ENCODE results near the gene MAGEA4. TPM values are rescaled to one million over a fixed set of nuclear protein-coding genes. Genes with fewer than 3 reads are reported as not detected.
"Not testable (repeated sequence)": the region's sequence is repeated elsewhere in the genome, so short reads cannot be mapped to it uniquely, and the experiment has no call there.

MAGEA4 gene
- total RNA-seq, 1 experiment from 2014 or later = not detected

- no peaks in the 10 kb centered on the region for H3K27me3 ChIP-seq (replicated peaks)
- H3K4me1 ChIP-seq (replicated peaks) = peaks cover 4% of the 10 kb centered on the region
- no peaks in the 10 kb centered on the region for H3K9me3 ChIP-seq (replicated peaks)
- H3K27ac ChIP-seq = no peak overlapping the region
- DNase-seq (ENCODE audit: low read depth in 1 of 2, low spot score in 2 of 2) = no peak
- no peak overlapping the region for H3K4me3 ChIP-seq
- no peaks in the 10 kb centered on the region for H3K36me3 ChIP-seq
These were observed 7.7 kb upstream of the MAGEA4 start for GRCh38 chrX:151904989-151905388.

GRCh38 chrX:151912221-151912620 lies 468 bp upstream of the MAGEA4 start:
- Histone ChIP-seq H3K27ac (no peak overlapping the region), H3K27me3 (replicated peaks) (no peaks in the 10 kb centered on the region), H3K9me3 (replicated peaks) (no peaks in the 10 kb centered on the region), H3K4me1 (replicated peaks) (no peaks in the 10 kb centered on the region), H3K36me3 (no peaks in the 10 kb centered on the region), H3K4me3 (no peak overlapping the region)
- no peak for DNase-seq (ENCODE audit: low read depth in 1 of 2, low spot score in 2 of 2)

GRCh38 chrX:151918736-151919135 lies 6.0 kb downstream of the MAGEA4 start:
- not testable (repeated sequence) for H3K27ac ChIP-seq; H3K27me3 ChIP-seq (replicated peaks); H3K9me3 ChIP-seq (replicated peaks); H3K4me1 ChIP-seq (replicated peaks); DNase-seq (ENCODE audit: low read depth in 1 of 2, low spot score in 2 of 2); H3K4me3 ChIP-seq; H3K36me3 ChIP-seq

GRCh38 chrX:151919610-151920009 lies 6.9 kb downstream of the MAGEA4 start:
- H3K27ac ChIP-seq = no peak overlapping the region
- no peaks in the 10 kb centered on the region for H3K36me3 ChIP-seq
- H3K4me3 ChIP-seq = no peak overlapping the region
- DNase-seq (ENCODE audit: low read depth in 1 of 2, low spot score in 2 of 2) = no peak
- no peaks in the 10 kb centered on the region for H3K27me3 ChIP-seq (replicated peaks)
- no peaks in the 10 kb centered on the region for H3K4me1 ChIP-seq (replicated peaks)
- H3K9me3 ChIP-seq (replicated peaks) = no peaks in the 10 kb centered on the region

- no peak overlapping the region for H3K27ac ChIP-seq
- H3K36me3 ChIP-seq = no peaks in the 10 kb centered on the region
- no peaks in the 10 kb centered on the region for H3K27me3 ChIP-seq (replicated peaks)
- DNase-seq (ENCODE audit: low read depth in 1 of 2, low spot score in 2 of 2) = no peak
- H3K9me3 ChIP-seq (replicated peaks) = no peaks in the 10 kb centered on the region
- no peaks in the 10 kb centered on the region for H3K4me1 ChIP-seq (replicated peaks)
- H3K4me3 ChIP-seq = no peak overlapping the region
These were observed 7.4 kb downstream of the MAGEA4 start for GRCh38 chrX:151920101-151920500.

GRCh38 chrX:151920530-151920929 lies 7.8 kb downstream of the MAGEA4 start:
- H3K4me1 ChIP-seq (replicated peaks) = no peaks in the 10 kb centered on the region
- no peak overlapping the region for H3K27ac ChIP-seq
- H3K9me3 ChIP-seq (replicated peaks) = no peaks in the 10 kb centered on the region
- no peak overlapping the region for H3K4me3 ChIP-seq
- no peaks in the 10 kb centered on the region for H3K27me3 ChIP-seq (replicated peaks)
- DNase-seq (ENCODE audit: low read depth in 1 of 2, low spot score in 2 of 2) = no peak
- no peaks in the 10 kb centered on the region for H3K36me3 ChIP-seq

GRCh38 chrX:151921292-151921691 lies 8.6 kb downstream of the MAGEA4 start:
- no peaks in the 10 kb centered on the region for H3K4me1 ChIP-seq (replicated peaks)
- no peaks in the 10 kb centered on the region for H3K9me3 ChIP-seq (replicated peaks)

GRCh38 chrX:151921866-151922265 lies 9.2 kb downstream of the MAGEA4 start:
- Histone ChIP-seq H3K27me3 (replicated peaks) (no peaks in the 10 kb centered on the region), H3K4me3 (no peak overlapping the region), H3K4me1 (replicated peaks) (no peaks in the 10 kb centered on the region), H3K36me3 (no peaks in the 10 kb centered on the region), H3K27ac (no peak overlapping the region), H3K9me3 (replicated peaks) (no peaks in the 10 kb centered on the region)
- no peak for DNase-seq (ENCODE audit: low read depth in 1 of 2, low spot score in 2 of 2)

More at GRCh38 chrX:151921292-151921691, 8.6 kb downstream of the MAGEA4 start:
- H3K27me3 ChIP-seq (replicated peaks) = no peaks in the 10 kb centered on the region
- H3K4me3 ChIP-seq = no peak overlapping the region
- no peak overlapping the region for H3K27ac ChIP-seq
- DNase-seq (ENCODE audit: low read depth in 1 of 2, low spot score in 2 of 2) = no peak
- no peaks in the 10 kb centered on the region for H3K36me3 ChIP-seq

GRCh38 chrX:151922692-151923091 lies 10.0 kb downstream of the MAGEA4 start:
- Histone ChIP-seq H3K27me3 (replicated peaks) (no peaks in the 10 kb centered on the region), H3K4me3 (no peak overlapping the region), H3K27ac (no peak overlapping the region), H3K4me1 (replicated peaks) (no peaks in the 10 kb centered on the region), H3K36me3 (no peaks in the 10 kb centered on the region), H3K9me3 (replicated peaks) (no peaks in the 10 kb centered on the region)
- DNase-seq (ENCODE audit: low read depth in 1 of 2, low spot score in 2 of 2) = no peak

GRCh38 chrX:151923648-151924047 lies 11.0 kb downstream of the MAGEA4 start:
- Histone ChIP-seq H3K4me3 (no peak overlapping the region), H3K27ac (no peak overlapping the region), H3K36me3 (no peaks in the 10 kb centered on the region), H3K27me3 (replicated peaks) (no peaks in the 10 kb centered on the region), H3K4me1 (replicated peaks) (no peaks in the 10 kb centered on the region), H3K9me3 (replicated peaks) (no peaks in the 10 kb centered on the region)
- no peak for DNase-seq (ENCODE audit: low read depth in 1 of 2, low spot score in 2 of 2)

GRCh38 chrX:151929126-151929525 lies 16.4 kb downstream of the MAGEA4 start:
- Histone ChIP-seq H3K4me3 (no peak overlapping the region), H3K9me3 (replicated peaks) (no peaks in the 10 kb centered on the region), H3K27ac (no peak overlapping the region), H3K27me3 (replicated peaks) (no peaks in the 10 kb centered on the region), H3K4me1 (replicated peaks) (no peaks in the 10 kb centered on the region), H3K36me3 (no peaks in the 10 kb centered on the region)
- DNase-seq (ENCODE audit: low read depth in 1 of 2, low spot score in 2 of 2) = no peak

GRCh38 chrX:151935358-151935757 lies 22.7 kb downstream of the MAGEA4 start:
- no peaks in the 10 kb centered on the region for H3K4me1 ChIP-seq (replicated peaks)
- no peaks in the 10 kb centered on the region for H3K27me3 ChIP-seq (replicated peaks)
- no peak for DNase-seq (ENCODE audit: low read depth in 1 of 2, low spot score in 2 of 2)

GRCh38 chrX:151938172-151938571 lies 25.5 kb downstream of the MAGEA4 start:
- H3K27ac ChIP-seq = no peak overlapping the region
- H3K4me3 ChIP-seq = no peak overlapping the region
- H3K4me1 ChIP-seq (replicated peaks) = no peaks in the 10 kb centered on the region
- no peaks in the 10 kb centered on the region for H3K27me3 ChIP-seq (replicated peaks)
- no peaks in the 10 kb centered on the region for H3K36me3 ChIP-seq
- H3K9me3 ChIP-seq (replicated peaks) = no peaks in the 10 kb centered on the region
- no peak for DNase-seq (ENCODE audit: low read depth in 1 of 2, low spot score in 2 of 2)

More at GRCh38 chrX:151935358-151935757, 22.7 kb downstream of the MAGEA4 start:
- H3K36me3 ChIP-seq = no peaks in the 10 kb centered on the region
- no peak overlapping the region for H3K4me3 ChIP-seq
- H3K27ac ChIP-seq = no peak overlapping the region
- no peaks in the 10 kb centered on the region for H3K9me3 ChIP-seq (replicated peaks)

GRCh38 chrX:151954730-151955129 lies 42.0 kb downstream of the MAGEA4 start:
- H3K27me3 ChIP-seq (replicated peaks) = no peaks in the 10 kb centered on the region
- DNase-seq (ENCODE audit: low read depth in 1 of 2, low spot score in 2 of 2) = no peak
- H3K4me3 ChIP-seq = no peak overlapping the region
- H3K36me3 ChIP-seq = peaks cover 31% of the 10 kb centered on the region
- H3K9me3 ChIP-seq (replicated peaks) = no peaks in the 10 kb centered on the region
- H3K27ac ChIP-seq = no peak overlapping the region
- no peaks in the 10 kb centered on the region for H3K4me1 ChIP-seq (replicated peaks)

- H3K27ac ChIP-seq = no peak overlapping the region
- no peaks in the 10 kb centered on the region for H3K9me3 ChIP-seq (replicated peaks)
- no peak for DNase-seq (ENCODE audit: low read depth in 1 of 2, low spot score in 2 of 2)
- no peak overlapping the region for H3K4me3 ChIP-seq
- peaks cover 49% of the 10 kb centered on the region for H3K36me3 ChIP-seq
- no peaks in the 10 kb centered on the region for H3K4me1 ChIP-seq (replicated peaks)
- H3K27me3 ChIP-seq (replicated peaks) = no peaks in the 10 kb centered on the region
These were observed 45.4 kb downstream of the MAGEA4 start for GRCh38 chrX:151958101-151958500.

Data from SJSA1 (cell line).